Keratinocyte (primary cell): ENCODE measurements around the gene EFNA1. TPM values are rescaled to one million over a fixed set of nuclear protein-coding genes. Genes with fewer than 3 reads are reported as not detected.

Experiments used
- DNase-seq: peaks from one replicate; pipeline ENCODE4 v3.0.0-alpha.2; 2011; ENCODE audit warnings: low read depth, missing footprints, low spot score
- FAIRE-seq: peaks from 2 replicates; lab custom pipeline; 2011; peaks lifted over from hg19 to GRCh38; lab: Jason Lieb, UNC
- H2AFZ ChIP-seq: 2 replicates; pipeline ENCODE4 v1.6.0; 2012; ENCODE audit warnings: low read length, control low read depth, inconsistent platforms; ENCODE audit not compliant: control insufficient read depth
- H3K27ac ChIP-seq: 2 replicates; pipeline ENCODE4 v1.5.1; 2011; ENCODE audit warnings: low read length; ENCODE audit not compliant: control insufficient read depth, insufficient read depth
- H3K27me3 ChIP-seq: 3 replicates; pipeline ENCODE4 v1.6.0; 2011; ENCODE audit warnings: low read length; ENCODE audit not compliant: control insufficient read depth, insufficient read depth; ENCODE audit errors: extremely low read depth
- H3K36me3 ChIP-seq, 2 experiments: 2 replicates in 1 of 2; 3 replicates in 1 of 2; pipeline ENCODE4 v1.5.1; 2011; ENCODE audit warnings: low read length in 2 of 2, mild to moderate bottlenecking in 1 of 2; ENCODE audit not compliant: control insufficient read depth in 2 of 2, insufficient read depth in 2 of 2; ENCODE audit errors: extremely low read depth in 1 of 2
- H3K4me1 ChIP-seq: 3 replicates; pipeline ENCODE4 v1.5.1; 2011; ENCODE audit warnings: low read length; ENCODE audit not compliant: control insufficient read depth, insufficient read depth; ENCODE audit errors: extremely low read depth
- H3K4me2 ChIP-seq: 3 replicates; pipeline ENCODE4 v1.6.0; 2011; ENCODE audit warnings: low read depth, low read length; ENCODE audit not compliant: control insufficient read depth, insufficient read depth; ENCODE audit errors: extremely low read depth
- H3K4me3 ChIP-seq, 3 experiments: fragments of 200-600 bp in 1 of 3; sonication (generic) in 1 of 3; 2 replicates in 2 of 3; 3 replicates in 1 of 3; pipeline ENCODE4 v1.5.1; 2011 to 2016; ENCODE audit warnings: low read length in 3 of 3, mild to moderate bottlenecking in 3 of 3, control low read depth in 2 of 3, inconsistent platforms in 1 of 3, low read depth in 1 of 3, mixed read lengths in 1 of 3, mixed run types in 1 of 3, moderate library complexity in 1 of 3; ENCODE audit not compliant: control insufficient read depth in 2 of 3, insufficient read depth in 2 of 3; ENCODE audit errors: extremely low read depth in 1 of 3
- H3K79me2 ChIP-seq: 2 replicates; pipeline ENCODE4 v1.6.0; 2012; ENCODE audit warnings: low read length; ENCODE audit not compliant: control insufficient read depth, insufficient read depth
- H3K9ac ChIP-seq: 3 replicates; pipeline ENCODE4 v1.6.0; 2011; ENCODE audit warnings: low read length; ENCODE audit not compliant: control insufficient read depth, insufficient read depth; ENCODE audit errors: extremely low read depth
- H3K9me1 ChIP-seq: 3 replicates; pipeline ENCODE4 v1.6.0; 2011; ENCODE audit warnings: low read length; ENCODE audit not compliant: control insufficient read depth, insufficient read depth; ENCODE audit errors: extremely low read depth
- H3K9me3 ChIP-seq: 2 replicates; pipeline ENCODE4 v1.5.1; 2012; ENCODE audit warnings: low read depth, low read length; ENCODE audit not compliant: control insufficient read depth
- H4K20me1 ChIP-seq: 3 replicates; pipeline ENCODE4 v1.6.0; 2011; ENCODE audit warnings: low read length; ENCODE audit not compliant: control insufficient read depth, insufficient read depth; ENCODE audit errors: extremely low read depth
- CTCF ChIP-seq, 3 experiments: IDR thresholded peaks in 1 of 3; conservative IDR thresholded peaks in 1 of 3; optimal IDR thresholded peaks in 1 of 3; 2 replicates in 2 of 3; 3 replicates in 1 of 3; pipeline versions ENCODE3 to v1.5.1; 2011; ENCODE audit warnings: low read length in 3 of 3, mild to moderate bottlenecking in 3 of 3, moderate library complexity in 2 of 3, control low read depth in 1 of 3, inconsistent platforms in 1 of 3; ENCODE audit not compliant: insufficient read depth in 2 of 3; ENCODE audit errors: extremely low read depth in 1 of 3
- EZH2 ChIP-seq: IDR thresholded peaks from one replicate; pipeline ENCODE4 v1.6.1; 2012; ENCODE audit warnings: inconsistent platforms, mild to moderate bottlenecking, low read length, moderate library complexity
- dilution Hi-C: fragments of 300-500 bp; cut with MboI; formaldehyde crosslinking; loops from one replicate; pipeline ENCODE4 v1.7.0; 2020; ENCODE audit warnings: low sequenced_read_pairs; ENCODE audit not compliant: extremely low pct_ligation_motif_present
- polyA plus RNA-seq, 5 experiments: library from polyadenylated mRNA; depleted of rRNA in 3 of 5; stranded (reverse) in 3 of 5; stranded (forward) in 1 of 5; unstranded in 1 of 5; fragments of >200 nt; gene quantifications; 1 replicate in 1 of 5; 2 replicates in 3 of 5; 3 replicates in 1 of 5; pipeline versions ENCODE4 v1.2.1 to v1.2.3, GENCODE V29; 2011 to 2012; ENCODE audit warnings: missing spikeins in 2 of 5, low read depth in 1 of 5, low replicate concordance in 1 of 5

Gene EFNA1
- polyA plus RNA-seq, 1 donor (not counting 4 experiments of a cell fraction or from before 2014, with no cell fraction given): 77.5 TPM

DNA sequence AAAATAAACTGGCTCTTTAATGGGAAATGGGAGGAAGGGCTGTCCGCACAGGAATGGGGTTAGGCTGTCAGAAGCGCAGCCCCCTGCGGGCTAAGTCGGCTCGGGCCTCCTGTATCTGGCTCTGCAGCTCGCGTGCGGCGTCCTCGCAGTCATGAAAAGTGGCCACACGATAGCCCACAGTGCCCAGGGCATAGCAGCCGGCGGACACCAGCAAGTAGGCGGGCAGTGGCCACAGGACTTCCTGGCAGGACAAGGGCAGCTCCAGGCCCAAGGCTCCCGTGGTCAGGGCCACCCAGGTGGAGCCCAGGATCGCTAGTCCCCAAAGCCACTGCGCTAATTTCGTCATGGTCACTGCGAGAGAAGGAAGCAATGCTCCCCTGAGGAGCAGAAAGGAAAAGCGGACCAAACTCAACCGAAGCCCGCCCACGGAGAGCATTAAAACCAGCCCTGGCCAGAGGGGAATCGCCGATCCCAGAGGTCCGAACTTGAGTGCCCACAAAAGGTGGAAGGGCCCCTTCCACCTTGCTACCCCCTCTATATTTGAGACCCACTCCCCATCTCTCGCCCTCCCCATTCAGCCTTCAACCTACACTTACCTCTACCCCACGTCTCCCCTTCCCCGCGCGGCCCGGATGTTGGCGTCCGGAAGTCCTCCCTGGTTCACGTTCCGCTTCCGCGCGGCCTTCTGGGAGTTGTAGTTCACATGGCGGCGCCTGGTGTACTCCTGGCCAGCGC lies 12.4 kb downstream of the EFNA1 start, which contains the start of gene DPM3:
Gene DPM3, minus strand, starts transcription at position 637 of the 735 bp plus-strand sequence. Its CDS starts 291 bp downstream, at position 346.
- no peak for FAIRE-seq
- peaks cover 18% of the 10 kb centered on the region for H3K4me1 ChIP-seq
- dilution Hi-C loops: no loop called here

DNA sequence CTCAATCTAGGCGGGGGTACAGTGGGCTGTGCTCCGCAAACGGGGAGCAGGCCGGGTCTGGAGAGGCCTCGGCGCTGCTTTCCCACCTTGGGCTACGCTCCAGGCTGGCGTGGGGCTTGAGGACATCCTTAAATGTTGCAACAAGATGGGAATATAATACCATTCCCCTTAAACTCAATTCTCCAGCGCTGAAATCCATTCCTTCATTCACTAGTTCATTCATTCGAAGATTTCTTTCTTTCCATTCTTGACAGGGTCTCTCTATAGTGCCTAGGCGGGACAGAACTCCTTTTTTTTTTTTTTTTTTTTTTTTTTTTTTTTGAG lies 12.9 kb downstream of the EFNA1 start:
- peak overlapping the region; percentile 94 for H3K27ac ChIP-seq
- peak overlapping the region; percentile 97 for H3K9ac ChIP-seq
- peaks cover 5 to 16% of the 10 kb centered on the region in 2 experiments for H3K36me3 ChIP-seq
- peaks cover 29% of the 10 kb centered on the region for H3K79me2 ChIP-seq
- peak overlapping the region; percentile 70 to 98 (median 95) for H3K4me3 ChIP-seq
- DNase-seq (no peak), FAIRE-seq (no peak)
- H3K9me1 ChIP-seq: no peaks in the 10 kb centered on the region
- H3K27me3 ChIP-seq: no peaks in the 10 kb centered on the region
- peak overlapping the region; percentile 69 for H2AFZ ChIP-seq
- TF ChIP-seq CTCF (optimal IDR thresholded peaks at IDR 0.05 in 1 of 3, IDR thresholded peaks at IDR 0.05 in 1 of 3, conservative IDR thresholded peaks at IDR 0.05 in 1 of 3; ENCODE audit: extremely low read depth in 1 of 3, insufficient read depth in 2 of 3, low read length in 3 of 3) (no peak), EZH2 (no peak)
- H3K9me3 ChIP-seq: no peaks in the 10 kb centered on the region
- H4K20me1 ChIP-seq: no peaks in the 10 kb centered on the region
- dilution Hi-C loops: no loop called here
- H3K4me1 ChIP-seq: peaks cover 14% of the 10 kb centered on the region
- H3K4me2 ChIP-seq: peak overlapping the region; percentile 80

More for the DNA sequence above, 12.4 kb downstream of the EFNA1 start, which contains the start of gene DPM3:
- TF ChIP-seq CTCF (optimal IDR thresholded peaks at IDR 0.05 in 1 of 3, IDR thresholded peaks at IDR 0.05 in 1 of 3, conservative IDR thresholded peaks at IDR 0.05 in 1 of 3; ENCODE audit: extremely low read depth in 1 of 3, insufficient read depth in 2 of 3, low read length in 3 of 3): no peak
- TF ChIP-seq EZH2: no peak
- Histone ChIP-seq H3K27me3 (no peaks in the 10 kb centered on the region), H3K79me2 (peaks cover 29% of the 10 kb centered on the region), H3K9me3 (no peaks in the 10 kb centered on the region), H3K4me2 (peak within 1 kb of the TSS; percentile 80), H3K9me1 (no peaks in the 10 kb centered on the region), H3K4me3 (peak within 1 kb of the TSS; percentile 70 to 98 (median 95)), H2AFZ (peak within 1 kb of the TSS; percentile 69), H4K20me1 (no peaks in the 10 kb centered on the region), H3K9ac (peak within 1 kb of the TSS; percentile 97), H3K36me3 (peaks cover 5 to 16% of the 10 kb centered on the region in 2 experiments), H3K27ac (peak within 1 kb of the TSS; percentile 94)
- DNase-seq: no peak
